NCI-H2196 (cell line): ENCODE results near the gene ARCN1.
A peak's percentile ranks its signal among the peaks of the same experiment; 100 is the strongest.
"Not testable (repeated sequence)": the region's sequence is repeated elsewhere in the genome, so short reads cannot be mapped to it uniquely, and the experiment has no call there.

Source experiments
- DNase-seq: peaks from one replicate; lab custom pipeline; 2025; ENCODE audit not compliant: unreplicated experiment; lab: John Stamatoyannopoulos, UW

ARCN1 gene

GRCh38 chr11:118544010-118544646 is 28.1 kb upstream of the ARCN1 start:
- DNase-seq = no peak

DNA sequence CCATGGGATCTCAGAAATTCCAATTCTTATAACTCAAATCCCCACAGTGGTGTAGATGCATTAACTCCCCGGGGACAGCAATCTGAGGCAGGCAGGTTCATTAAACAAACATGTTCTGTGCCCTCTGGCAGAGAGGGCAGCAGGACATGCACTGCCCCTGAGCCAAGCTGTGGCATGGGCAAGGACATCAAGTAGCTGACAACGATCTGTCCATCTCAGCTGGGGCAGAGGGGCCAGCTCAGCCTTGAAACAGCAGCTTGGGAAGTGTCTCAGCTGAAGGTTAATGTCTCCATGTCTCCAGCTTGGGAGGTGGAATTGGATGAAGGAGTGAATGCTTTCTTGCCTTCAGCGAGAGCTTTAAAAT is 27.6 kb upstream of the ARCN1 start:
- DNase-seq = no peak

- DNase-seq = no peak
Observed at GRCh38 chr11:118545533-118545932, 26.7 kb upstream of the ARCN1 start.

GRCh38 chr11:118547132-118547531 is 25.1 kb upstream of the ARCN1 start:
- DNase-seq = no peak

DNA sequence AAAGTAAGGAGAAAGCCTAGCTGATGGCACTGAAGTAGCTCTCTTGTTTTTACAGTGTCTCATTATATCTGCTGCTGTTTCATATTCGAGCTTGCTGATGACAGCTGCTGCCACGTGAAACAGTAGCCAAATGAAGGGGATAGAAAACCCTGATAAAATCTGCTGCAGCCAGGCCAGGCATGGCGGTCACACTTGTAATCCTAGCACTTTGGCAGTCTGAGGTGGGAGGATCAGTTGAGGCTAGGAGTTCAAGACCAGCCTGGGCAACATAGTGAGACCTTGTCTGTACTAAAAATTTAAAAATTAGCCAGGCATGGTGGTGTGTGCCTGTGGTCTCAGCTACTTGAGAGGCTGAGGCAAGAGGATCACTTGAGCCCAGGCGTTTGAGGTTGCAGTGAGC is 19.9 kb upstream of the ARCN1 start:
- no peak for DNase-seq

DNA sequence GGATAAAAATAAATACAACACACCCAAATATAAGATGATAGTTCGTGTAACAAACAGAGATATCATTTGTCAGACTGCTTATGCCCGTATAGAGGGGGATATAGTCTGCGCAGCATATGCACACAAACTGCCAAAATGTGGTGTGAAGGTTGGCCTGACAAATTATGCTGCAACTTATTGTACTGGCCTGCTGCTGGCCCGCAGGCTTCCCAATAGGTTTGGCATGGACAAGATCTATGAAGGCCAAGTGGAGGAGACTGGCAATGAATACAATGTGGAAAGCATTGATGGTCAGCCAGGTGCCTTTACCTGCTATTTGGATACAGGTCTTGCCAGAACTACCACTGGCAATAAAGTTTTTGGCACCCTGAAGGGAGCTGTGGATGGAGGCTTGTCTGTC is 11.4 kb upstream of the ARCN1 start:
- no peak for DNase-seq

- no peak for DNase-seq
Observed at GRCh38 chr11:118565051-118565450, 7.2 kb upstream of the ARCN1 start.

- no peak for DNase-seq
Observed at GRCh38 chr11:118569670-118570069, 2.5 kb upstream of the ARCN1 start.

DNA sequence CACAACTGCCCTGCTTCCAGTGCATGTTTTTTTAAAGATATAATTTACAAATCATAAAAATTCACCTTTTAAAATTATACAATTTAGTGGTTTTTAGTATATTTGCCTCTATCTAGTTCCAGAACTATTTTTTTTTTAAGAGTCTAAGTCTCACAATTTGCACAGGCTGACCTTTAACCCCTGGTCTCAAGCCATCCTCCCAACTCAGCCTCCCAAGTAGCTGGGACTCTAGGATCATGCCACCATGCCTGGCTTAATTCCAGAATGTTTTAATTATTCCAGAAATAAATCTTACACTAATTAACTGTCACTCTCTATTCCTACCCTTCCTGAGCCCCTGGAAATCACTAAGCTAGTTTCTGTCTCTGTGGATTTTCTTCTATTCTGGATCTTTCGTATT is 1.4 kb upstream of the ARCN1 start:
- no peak for DNase-seq

- not testable (repeated sequence) for DNase-seq
Observed at GRCh38 chr11:118571701-118572060, 528 bp upstream of the ARCN1 start.

- DNase-seq = no peak
Observed at GRCh38 chr11:118572981-118573550, 857 bp downstream of the ARCN1 start.

DNA sequence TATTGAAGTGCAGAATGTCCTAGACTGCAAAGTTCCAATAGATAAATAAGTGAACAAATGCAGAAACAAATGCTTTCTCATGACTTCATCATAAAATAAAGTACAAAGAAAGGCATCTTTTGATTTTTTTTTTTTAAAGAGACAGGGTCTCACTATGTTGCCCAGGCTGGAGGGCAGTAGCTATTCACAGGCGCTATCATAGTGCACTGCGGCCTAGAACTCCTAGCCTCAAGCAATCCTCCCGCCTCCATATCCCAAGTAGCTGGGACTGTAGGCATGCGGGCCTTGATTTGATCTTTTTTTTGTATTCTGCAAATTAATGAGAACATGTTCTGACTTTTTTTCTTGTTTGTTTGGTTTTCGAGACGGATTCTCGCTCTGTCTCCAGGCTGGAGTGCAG is 2.4 kb downstream of the ARCN1 start:
- no peak for DNase-seq

DNA sequence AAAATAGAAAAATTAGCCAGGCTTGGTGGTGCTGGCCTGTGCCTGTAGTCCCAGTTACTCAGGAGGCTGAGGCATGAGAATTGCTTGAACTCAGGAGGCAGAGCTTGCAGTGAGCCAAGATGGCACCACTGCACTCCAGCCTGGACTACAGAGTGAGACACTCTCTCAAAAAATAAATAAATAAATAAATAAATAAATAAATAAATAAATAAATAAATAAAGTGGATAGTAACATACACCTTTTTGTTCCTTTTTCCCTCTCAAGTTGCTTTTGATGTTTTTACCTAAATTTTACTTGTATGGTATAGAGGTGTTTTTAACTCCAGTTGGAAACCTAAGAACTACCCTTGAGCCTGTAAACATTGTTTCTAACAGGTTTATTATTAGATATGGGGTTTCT is 5.8 kb downstream of the ARCN1 start:
- DNase-seq = not testable (repeated sequence)

DNA sequence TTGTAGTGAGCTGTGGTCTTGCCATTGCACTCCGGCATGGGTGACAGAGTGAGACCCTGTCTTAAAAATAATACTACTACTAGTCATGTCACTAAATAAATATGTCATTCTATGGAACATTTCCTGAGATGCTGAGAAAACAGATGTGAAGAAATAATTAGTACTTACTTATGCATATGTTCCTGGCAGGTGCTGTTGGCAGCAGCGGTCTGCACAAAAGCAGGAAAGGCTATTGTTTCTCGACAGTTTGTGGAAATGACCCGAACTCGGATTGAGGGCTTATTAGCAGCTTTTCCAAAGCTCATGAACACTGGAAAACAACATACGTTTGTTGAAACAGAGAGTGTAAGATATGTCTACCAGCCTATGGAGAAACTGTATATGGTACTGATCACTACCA is 8.8 kb downstream of the ARCN1 start:
- no peak for DNase-seq

DNA sequence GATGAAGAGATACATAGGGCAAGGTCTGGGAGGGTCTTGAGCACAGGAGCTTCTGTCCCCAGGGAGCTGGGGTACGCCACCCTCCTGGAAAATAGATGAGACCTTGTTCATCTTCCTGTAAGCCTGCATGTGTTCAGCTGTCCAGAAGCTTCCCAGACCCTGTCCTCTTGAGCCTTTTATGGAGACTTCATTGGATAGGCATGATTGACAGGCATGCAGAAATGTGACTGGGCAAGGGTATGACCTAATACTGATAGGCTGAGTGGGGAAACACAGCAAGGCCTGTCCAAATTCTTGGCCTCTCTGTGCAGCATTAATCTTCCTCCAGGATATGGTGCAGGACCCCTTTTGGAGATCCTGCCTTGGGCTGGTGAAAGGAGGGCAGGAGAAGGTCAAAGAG is 15.7 kb downstream of the ARCN1 start:
- no peak for DNase-seq

DNA sequence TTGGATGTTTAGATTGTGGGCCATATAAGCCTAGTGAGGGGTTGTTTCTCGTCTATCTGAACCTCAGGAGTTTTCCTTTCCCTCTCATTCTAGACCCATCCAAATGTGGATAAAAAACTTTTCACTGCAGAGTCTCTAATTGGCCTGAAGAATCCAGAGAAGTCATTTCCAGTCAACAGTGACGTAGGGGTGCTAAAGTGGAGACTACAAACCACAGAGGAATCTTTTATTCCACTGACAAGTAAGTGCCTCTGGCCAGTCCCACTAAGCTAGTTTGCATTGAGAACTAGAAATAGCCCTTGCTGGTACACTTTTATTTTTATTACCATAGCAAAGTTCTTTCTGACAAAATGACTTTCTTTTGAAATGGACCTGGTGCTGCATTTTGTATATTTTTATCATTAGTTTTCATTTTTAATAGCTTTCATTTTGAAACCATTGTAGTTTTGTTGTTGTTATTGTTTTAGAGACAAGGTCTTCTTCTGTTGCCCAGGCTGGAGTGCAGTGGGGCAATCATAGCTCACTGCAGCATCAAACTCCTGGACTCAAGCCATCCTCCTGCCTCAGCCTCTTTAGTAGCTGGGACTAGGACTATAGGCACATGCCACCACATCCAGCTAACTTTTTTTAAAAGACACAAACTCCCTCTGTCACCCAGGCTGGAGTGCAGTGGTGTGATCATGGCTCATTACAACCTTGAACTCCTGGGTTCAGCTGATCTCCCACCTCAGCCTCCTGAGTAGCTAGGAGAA is 20.6 kb downstream of the ARCN1 start:
- DNase-seq = no peak

- DNase-seq = peak; percentile 57
Observed at GRCh38 chr11:118594984-118595383, 22.8 kb downstream of the ARCN1 start.

GRCh38 chr11:118596224-118597146 is 24.3 kb downstream of the ARCN1 start:
- no peak for DNase-seq

DNA sequence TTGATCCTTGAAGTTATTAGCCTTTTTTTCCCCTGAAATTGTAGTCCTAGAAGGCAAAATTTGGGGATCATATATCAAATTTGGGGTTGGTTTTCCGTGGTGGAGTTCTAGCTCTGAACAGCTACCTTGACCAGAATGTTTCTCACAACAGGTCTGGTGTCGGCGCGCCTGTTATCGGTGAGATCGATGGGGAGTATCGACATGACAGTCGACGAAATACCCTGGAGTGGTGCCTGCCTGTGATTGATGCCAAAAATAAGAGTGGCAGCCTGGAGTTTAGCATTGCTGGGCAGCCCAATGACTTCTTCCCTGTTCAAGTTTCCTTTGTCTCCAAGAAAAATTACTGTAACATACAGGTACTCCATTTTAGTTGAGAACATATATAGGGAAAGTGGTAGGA is 25.3 kb downstream of the ARCN1 start:
- no peak for DNase-seq

GRCh38 chr11:118602331-118602730 is 30.1 kb downstream of the ARCN1 start:
- no peak for DNase-seq

DNA sequence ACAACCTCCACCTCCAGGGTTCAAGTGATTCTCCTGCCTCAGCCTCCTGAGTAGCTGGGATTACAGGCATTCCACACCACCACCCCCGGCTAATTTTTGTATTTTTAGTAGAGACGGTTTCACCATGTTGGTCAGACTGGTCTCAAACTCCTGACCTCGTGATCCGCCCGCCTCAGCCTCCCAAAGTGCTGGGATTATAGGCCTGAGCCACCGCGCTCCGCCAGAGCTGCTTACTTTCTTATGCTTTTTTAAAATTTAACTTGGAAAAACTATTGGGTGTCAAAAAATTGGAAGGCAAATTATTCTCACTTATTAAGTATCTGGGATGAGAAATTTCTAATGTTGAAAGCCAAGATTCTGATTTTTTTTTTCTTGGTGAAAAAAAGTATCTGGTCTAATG is 31.5 kb downstream of the ARCN1 start:
- not testable (repeated sequence) for DNase-seq

DNA sequence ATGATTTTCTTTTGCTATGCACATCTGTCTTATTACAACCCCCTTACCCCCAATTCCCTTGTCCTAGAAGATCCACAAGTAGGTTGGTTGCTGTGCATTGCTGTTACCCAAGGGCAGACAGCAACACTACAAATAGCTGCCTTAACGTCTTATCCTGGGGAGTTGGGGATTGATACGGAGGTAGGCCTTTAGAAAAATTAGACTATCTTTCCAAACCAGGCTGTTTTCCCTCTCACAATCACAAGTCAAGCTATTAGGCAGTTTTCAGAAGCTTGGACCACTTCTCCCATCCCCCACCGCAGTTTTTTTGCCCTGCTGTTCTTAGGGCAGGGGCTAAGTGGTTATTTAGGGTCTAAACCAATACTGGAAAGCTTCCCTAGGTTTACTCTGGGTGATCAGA is 32.4 kb downstream of the ARCN1 start:
- no peak for DNase-seq
